SU-DHL-6 (cell line): ENCODE measurements around the gene KCTD10.

Experiments used
- H2AFZ ChIP-seq: fragments of 200-600 bp; sonication (generic); 2 replicates; pipeline ENCODE4 v1.6.1; 2014; ENCODE audit warnings: low read depth, mild to moderate bottlenecking, moderate library complexity, mixed read lengths, antibody characterized with exemption, low read length; ENCODE audit not compliant: severe bottlenecking
- H3F3A ChIP-seq: fragments of 200-600 bp; shearing (Covaris generic); 2 replicates; pipeline ENCODE4 v1.6.0; 2016; ENCODE audit warnings: antibody characterized with exemption, mild to moderate bottlenecking; ENCODE audit not compliant: insufficient read depth
- H3K27ac ChIP-seq: fragments of 200-600 bp; sonication (generic); 2 replicates; pipeline ENCODE4 v1.5.1; 2016; ENCODE audit warnings: low read depth, mild to moderate bottlenecking, low read length, moderate library complexity, mixed read lengths
- H3K27me3 ChIP-seq: fragments of 200-600 bp; sonication (generic), shearing (Covaris generic); 2 replicates; pipeline ENCODE4 v1.6.0; 2014; ENCODE audit warnings: mild to moderate bottlenecking, low read length
- H3K36me3 ChIP-seq: fragments of 200-600 bp; sonication (generic); 2 replicates; pipeline ENCODE4 v1.6.1; 2014; ENCODE audit warnings: mild to moderate bottlenecking, low read length, mixed read lengths
- H3K4me2 ChIP-seq: fragments of 300-600, 200-600 bp; shearing (Covaris generic), sonication (generic); 2 replicates; pipeline ENCODE4 v1.6.0; 2014; ENCODE audit warnings: low read length, low read depth, mild to moderate bottlenecking; ENCODE audit not compliant: poor library complexity, severe bottlenecking
- H3K4me3 ChIP-seq: fragments of 200-600 bp; sonication (generic); 2 replicates; pipeline ENCODE4 v1.5.1; 2014; ENCODE audit warnings: antibody characterized with exemption, low read length, mild to moderate bottlenecking, mixed read lengths; ENCODE audit not compliant: insufficient read depth, poor library complexity, severe bottlenecking
- H3K79me2 ChIP-seq: fragments of 200-600 bp; sonication (generic); 2 replicates; pipeline ENCODE4 v1.6.1; 2014; ENCODE audit warnings: mild to moderate bottlenecking, low read length, moderate library complexity; ENCODE audit not compliant: insufficient read depth
- H3K9ac ChIP-seq: fragments of 200-600 bp; sonication (generic); 2 replicates; pipeline ENCODE4 v1.7.0; 2014; ENCODE audit warnings: mild to moderate bottlenecking, low read length
- H3K9me2 ChIP-seq: fragments of 200-600 bp; sonication (generic); replicated peaks from 2 replicates; pipeline ENCODE4 v1.6.1; 2014; ENCODE audit warnings: low read length; ENCODE audit not compliant: insufficient read depth
- H3K9me3 ChIP-seq: fragments of 200-600 bp; sonication (generic); 2 replicates; pipeline ENCODE4 v1.6.1; 2014; ENCODE audit warnings: low read length, mixed read lengths; ENCODE audit not compliant: insufficient read depth
- H4K20me1 ChIP-seq: fragments of 200-600 bp; sonication (generic); 2 replicates; pipeline ENCODE4 v1.6.1; 2014; ENCODE audit warnings: low read depth, mild to moderate bottlenecking, antibody characterized with exemption, low read length, moderate library complexity, mixed read lengths
- EZH2phosphoT487 ChIP-seq: fragments of 200-600 bp; sonication (generic), shearing (Covaris generic); conservative IDR thresholded peaks from 2 replicates; pipeline ENCODE4 v1.6.1; 2018; ENCODE audit warnings: mild to moderate bottlenecking, antibody characterized with exemption, low read length, moderate library complexity, mixed read lengths
- TF ChIP-seq, protein P1 (sequence below): fragments of 200-600 bp; sonication (generic); IDR thresholded peaks from one replicate; pipeline ENCODE4 v1.5.1; 2017; ENCODE audit warnings: antibody characterized with exemption, mild to moderate bottlenecking, low read length, moderate library complexity; ENCODE audit not compliant: insufficient read depth, poor library complexity, severe bottlenecking

The KCTD10 gene

GRCh38 chr12:109519787-109520186 lies 42.7 kb upstream of the KCTD10 start:
- H3K36me3 ChIP-seq: no peaks in the 10 kb centered on the region
- no peaks in the 10 kb centered on the region for H3K27me3 ChIP-seq
- H2AFZ ChIP-seq: no peak overlapping the region
- H3F3A ChIP-seq: no peaks in the 10 kb centered on the region
- H3K27ac ChIP-seq: no peak overlapping the region
- H3K79me2 ChIP-seq: no peaks in the 10 kb centered on the region
- no peaks in the 10 kb centered on the region for H4K20me1 ChIP-seq
- no peak for TF ChIP-seq EZH2phosphoT487
- TF ChIP-seq, protein P1, sequence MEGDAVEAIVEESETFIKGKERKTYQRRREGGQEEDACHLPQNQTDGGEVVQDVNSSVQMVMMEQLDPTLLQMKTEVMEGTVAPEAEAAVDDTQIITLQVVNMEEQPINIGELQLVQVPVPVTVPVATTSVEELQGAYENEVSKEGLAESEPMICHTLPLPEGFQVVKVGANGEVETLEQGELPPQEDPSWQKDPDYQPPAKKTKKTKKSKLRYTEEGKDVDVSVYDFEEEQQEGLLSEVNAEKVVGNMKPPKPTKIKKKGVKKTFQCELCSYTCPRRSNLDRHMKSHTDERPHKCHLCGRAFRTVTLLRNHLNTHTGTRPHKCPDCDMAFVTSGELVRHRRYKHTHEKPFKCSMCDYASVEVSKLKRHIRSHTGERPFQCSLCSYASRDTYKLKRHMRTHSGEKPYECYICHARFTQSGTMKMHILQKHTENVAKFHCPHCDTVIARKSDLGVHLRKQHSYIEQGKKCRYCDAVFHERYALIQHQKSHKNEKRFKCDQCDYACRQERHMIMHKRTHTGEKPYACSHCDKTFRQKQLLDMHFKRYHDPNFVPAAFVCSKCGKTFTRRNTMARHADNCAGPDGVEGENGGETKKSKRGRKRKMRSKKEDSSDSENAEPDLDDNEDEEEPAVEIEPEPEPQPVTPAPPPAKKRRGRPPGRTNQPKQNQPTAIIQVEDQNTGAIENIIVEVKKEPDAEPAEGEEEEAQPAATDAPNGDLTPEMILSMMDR: no peak
- H3K4me3 ChIP-seq: no peak overlapping the region
- no peaks in the 10 kb centered on the region for H3K9me3 ChIP-seq
- H3K9me2 ChIP-seq: no peaks in the 10 kb centered on the region
- H3K9ac ChIP-seq: no peak overlapping the region
- no peak overlapping the region for H3K4me2 ChIP-seq

DNA sequence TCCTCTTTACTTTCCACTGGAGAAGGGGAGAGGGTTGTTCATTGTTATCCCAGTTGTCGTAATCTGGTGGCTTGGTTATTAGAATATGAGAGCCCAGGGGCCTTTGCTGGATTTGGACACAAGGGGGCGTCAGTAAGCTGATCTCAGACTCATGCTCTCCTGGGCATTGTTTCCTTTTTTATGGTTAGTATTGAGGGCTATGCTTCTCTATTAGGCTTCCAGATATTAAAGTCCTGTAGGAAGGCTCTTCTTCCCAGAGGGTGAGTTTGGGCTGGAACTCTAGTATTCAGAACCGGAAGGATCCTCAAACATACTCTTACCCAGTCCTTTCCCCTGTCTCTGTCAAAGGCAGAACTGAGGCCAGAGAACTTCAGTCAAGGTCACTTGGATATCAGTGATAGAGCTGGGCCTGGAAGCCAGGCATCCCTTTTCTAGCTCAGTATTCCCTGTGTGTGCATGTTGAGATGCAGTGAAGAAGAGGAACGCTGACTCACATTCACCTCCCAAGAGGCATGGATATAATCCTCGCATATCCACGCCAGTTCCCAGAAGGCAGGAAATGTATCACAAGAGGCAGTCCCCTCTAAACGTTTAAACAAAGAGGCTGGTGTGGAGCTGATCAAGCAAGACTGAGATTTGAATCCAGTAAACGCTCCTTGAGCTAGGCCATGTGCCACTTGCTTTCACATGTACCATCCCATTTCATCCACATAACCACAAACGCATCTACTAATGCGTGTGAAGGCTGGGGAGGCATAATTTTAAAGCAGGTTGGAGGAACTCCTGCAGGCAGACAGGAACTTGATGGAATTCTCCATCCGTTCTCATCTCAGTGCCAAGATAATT lies 41.9 kb upstream of the KCTD10 start:
- Histone ChIP-seq H3K9ac (no peak overlapping the region), H3K27me3 (no peaks in the 10 kb centered on the region), H3K36me3 (no peaks in the 10 kb centered on the region), H3K79me2 (no peaks in the 10 kb centered on the region), H3F3A (no peaks in the 10 kb centered on the region), H2AFZ (no peak overlapping the region), H3K4me3 (no peak overlapping the region), H3K9me2 (no peaks in the 10 kb centered on the region), H3K4me2 (no peak overlapping the region), H3K9me3 (no peaks in the 10 kb centered on the region), H4K20me1 (no peaks in the 10 kb centered on the region), H3K27ac (no peak overlapping the region)
- no peak for TF ChIP-seq EZH2phosphoT487
- TF ChIP-seq, protein P1: peak; percentile 87

- TF ChIP-seq, protein P1: no peak
- TF ChIP-seq EZH2phosphoT487: no peak
- H3K36me3 ChIP-seq: no peaks in the 10 kb centered on the region
- no peaks in the 10 kb centered on the region for H3K79me2 ChIP-seq
- H3K9me2 ChIP-seq: no peaks in the 10 kb centered on the region
- no peak overlapping the region for H2AFZ ChIP-seq
- no peak overlapping the region for H3K27ac ChIP-seq
- H4K20me1 ChIP-seq: no peaks in the 10 kb centered on the region
- H3K9me3 ChIP-seq: no peaks in the 10 kb centered on the region
- H3K4me2 ChIP-seq: no peak overlapping the region
- no peak overlapping the region for H3K9ac ChIP-seq
- H3K27me3 ChIP-seq: no peaks in the 10 kb centered on the region
- no peaks in the 10 kb centered on the region for H3F3A ChIP-seq
- no peak overlapping the region for H3K4me3 ChIP-seq
Measured at GRCh38 chr12:109517619-109518018, 40.5 kb upstream of the KCTD10 start.
